Measurements from ENCODE around the gene TAF6L. TPM values are rescaled to one million over a fixed set of nuclear protein-coding genes. Genes with fewer than 3 reads are reported as not detected.

TAF6L gene
- total and polyA plus RNA-seq, 2 donors (not counting 3 experiments of a cell fraction or from before 2014, with no cell fraction given): 28.9 to 33.3 TPM

DNA sequence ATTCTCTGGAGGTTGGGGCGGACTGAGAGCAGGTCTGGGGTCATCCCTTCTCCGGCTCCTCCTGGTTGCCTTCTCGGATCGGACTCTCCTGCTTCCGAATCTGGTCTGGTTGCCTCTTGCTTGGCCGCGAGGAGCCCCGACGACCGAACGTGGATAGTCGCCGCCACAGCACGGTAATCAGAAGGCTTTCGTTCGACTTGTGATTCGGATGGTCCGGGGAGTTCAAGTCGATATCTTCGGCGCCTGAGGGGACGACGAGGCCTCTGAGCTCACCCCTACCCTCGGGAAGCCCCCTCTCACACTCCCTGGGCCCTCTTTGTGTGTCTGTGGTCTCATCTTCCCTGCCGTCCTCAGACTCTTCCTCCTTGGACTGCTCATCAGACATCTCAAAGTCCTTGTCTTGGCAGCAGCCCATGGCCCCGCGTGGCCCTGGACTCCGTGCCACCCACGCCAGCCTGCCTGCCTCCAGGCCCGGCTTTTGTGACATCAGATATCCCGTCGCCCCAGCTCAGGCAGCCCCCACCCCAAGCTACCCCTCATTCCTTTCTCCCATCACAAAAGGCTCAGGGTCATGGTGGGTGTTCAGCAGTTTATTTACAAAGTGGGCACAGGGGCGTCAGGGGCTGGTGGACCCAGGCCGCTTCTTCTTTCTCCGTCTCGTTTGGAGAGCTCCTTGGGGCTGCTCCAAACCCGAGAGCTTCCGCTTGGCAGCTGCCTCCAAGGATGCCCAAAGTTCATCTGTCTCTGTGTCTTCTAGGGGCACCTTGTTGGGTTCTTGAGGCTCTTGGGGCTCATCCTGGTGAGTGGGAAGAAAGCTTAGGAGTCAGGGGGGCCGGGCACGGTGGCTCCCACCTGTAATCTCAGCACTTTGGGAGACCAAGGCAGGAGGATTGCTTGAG, 61.4 kb downstream of the TAF6L start, which contains the start of gene TEX54:
TEX54 (minus strand) TSS at position 506 of the 899 bp plus-strand sequence.
- POLR2A ChIA-PET: interaction anchor here (0.6 to 2.2 kb wide), 9 partner anchors 8 to 1037 kb away, joined by 3 to 65 read pairs (median 5); partner anchors contain the start of genes NXF1, TTC9C, WDR74 and ZBTB3
- DNase-seq (ENCODE audit: low read depth, low spot score) (no peak), FAIRE-seq (no peak)
- BruUV-seq (replicated peaks): TSS peak; percentile 89
- TF ChIP-seq, protein P1, sequence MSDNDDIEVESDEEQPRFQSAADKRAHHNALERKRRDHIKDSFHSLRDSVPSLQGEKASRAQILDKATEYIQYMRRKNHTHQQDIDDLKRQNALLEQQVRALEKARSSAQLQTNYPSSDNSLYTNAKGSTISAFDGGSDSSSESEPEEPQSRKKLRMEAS (IDR thresholded peaks at IDR 0.05; ENCODE audit: insufficient read depth, insufficient read length): no peak
- TF ChIP-seq FOS (IDR thresholded peaks at IDR 0.05; ENCODE audit: borderline replicate concordance, insufficient read depth, low read length) (no peak), EZH2 (IDR thresholded peaks at IDR 0.05; ENCODE audit: borderline replicate concordance, low read depth, low read length, severe bottlenecking) (no peak), POLR2AphosphoS5 (IDR thresholded peaks at IDR 0.05; ENCODE audit: insufficient read depth, low read depth, low read length) (no peak), POLR2A (IDR thresholded peaks at IDR 0.05; ENCODE audit: low read depth, low read length) (no peak), JUN (IDR thresholded peaks at IDR 0.05; ENCODE audit: borderline replicate concordance, insufficient read depth, insufficient read length, low read depth) (no peak)
- H2AFZ ChIP-seq (ENCODE audit: low read depth, low read length): peak within 1 kb of the TSS; percentile 12
- peak within 1 kb of the TSS; percentile 62 to 82 (median 75) for H3K4me3 ChIP-seq (replicated peaks in 1 of 3; ENCODE audit: insufficient read depth in 1 of 3, low read depth in 1 of 3, low read length in 3 of 3)
- H3K4me1 ChIP-seq (ENCODE audit: control insufficient read depth, extremely low read depth, insufficient read depth, low read length): peaks cover 13% of the 10 kb centered on the region
- intact Hi-C loops (cut with micrococcal nuclease) (loop anchor here (1.0 to 5.0 kb wide), 4 partner anchors 9 to 435 kb away; partner anchors contain the start of genes TMEM179B and TMEM223), dilution Hi-C loops (cut with MboI; ENCODE audit: extremely low pct_ligation_motif_present, low sequenced_read_pairs) (no loop called here)
- no peaks in the 10 kb centered on the region for H3K9me3 ChIP-seq (replicated peaks; ENCODE audit: control insufficient read depth, insufficient read depth, low read length)
- H3K9me1 ChIP-seq (replicated peaks; ENCODE audit: control insufficient read depth, extremely low read depth, insufficient read depth, low read length): no peaks in the 10 kb centered on the region
- no peaks in the 10 kb centered on the region for H4K20me1 ChIP-seq (replicated peaks; ENCODE audit: control insufficient read depth, extremely low read depth, insufficient read depth, low read length)
- H3K9ac ChIP-seq (replicated peaks; ENCODE audit: extremely low read depth, insufficient read depth, low read length): peak within 1 kb of the TSS; percentile 91
- peaks cover 32% of the 10 kb centered on the region for H3K79me2 ChIP-seq (ENCODE audit: control insufficient read depth, insufficient read depth, low read length)
- CTCF ChIA-PET: interaction anchor here (0.8 to 1.9 kb wide), 3 partner anchors 45 to 241 kb away, joined by 5 to 17 read pairs (median 6); partner anchors contain the start of genes TMEM179B and TUT1
- no peaks in the 10 kb centered on the region for H3K27me3 ChIP-seq (ENCODE audit: control insufficient read depth in 2 of 2, insufficient read depth in 2 of 2, low read length in 2 of 2)
- peak within 1 kb of the TSS; percentile 4 for H3K4me2 ChIP-seq (ENCODE audit: insufficient read depth, low read length)
- peak within 1 kb of the TSS; percentile 76 for H3K27ac ChIP-seq (ENCODE audit: insufficient read depth, low read depth, low read length)
- H3K36me3 ChIP-seq (ENCODE audit: control insufficient read depth in 2 of 2, extremely low read depth in 1 of 2, insufficient read depth in 2 of 2, low read length in 2 of 2): peaks cover 5 to 14% of the 10 kb centered on the region in 2 experiments
